SH-SY5Y (cell line): Measurements from ENCODE around the gene MYNN.

Source experiments
- GATA2 ChIP-seq: IDR thresholded peaks from 2 replicates; pipeline ENCODE4 v1.6.1; 2011; ENCODE audit warnings: mild to moderate bottlenecking, low read depth, low read length
- GATA3 ChIP-seq: IDR thresholded peaks from 2 replicates; pipeline ENCODE4 v1.6.1; 2011; ENCODE audit warnings: low read depth, mild to moderate bottlenecking, low read length, moderate library complexity

DNA sequence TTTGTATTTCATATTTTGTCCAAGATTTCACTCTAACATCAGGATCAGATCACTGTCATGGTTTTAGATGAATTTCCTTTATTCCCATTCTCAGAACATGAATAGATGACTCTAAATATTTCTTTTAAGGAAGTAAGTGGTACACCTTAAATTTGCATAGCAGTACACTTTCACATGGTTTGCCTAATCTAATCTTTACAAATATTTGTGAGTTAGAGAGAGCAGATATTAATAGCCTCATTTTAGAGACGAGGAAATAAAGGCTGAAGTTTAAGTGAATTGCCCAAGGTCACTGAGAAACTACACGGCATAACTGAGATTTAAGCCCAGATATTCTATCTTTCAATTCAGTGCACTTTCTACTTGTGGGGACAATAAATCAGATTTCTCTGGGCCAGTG, 22.5 kb upstream of the MYNN start:
- no peak for TF ChIP-seq GATA3
- no peak for TF ChIP-seq GATA2
